NCI-H1105 treated with DMSO at 0.1 percent for 48 hours (cell line): ENCODE results near the gene ZFPM1.
"Not testable (repeated sequence)": the region's sequence is repeated elsewhere in the genome, so short reads cannot be mapped to it uniquely, and the experiment has no call there.

Experiments used
- DNase-seq: peaks from one replicate; lab custom pipeline; 2025; lab: John Stamatoyannopoulos, UW

Gene ZFPM1

GRCh38 chr16:88453217-88453531 is at the start of gene ZFPM1:
TSS of gene ZFPM1 (plus strand) at chr16:88453280. CDS start at chr16:88453639, 359 bp downstream.
- DNase-seq = no peak

- no peak for DNase-seq
These were observed 49.1 kb upstream of the ZFPM1 start for GRCh38 chr16:88403794-88404581.

GRCh38 chr16:88404769-88405168 is 48.3 kb upstream of the ZFPM1 start:
- DNase-seq = no peak

- no peak for DNase-seq
These were observed 47.6 kb upstream of the ZFPM1 start for GRCh38 chr16:88405216-88406060.

GRCh38 chr16:88406096-88407041 is 46.7 kb upstream of the ZFPM1 start:
- DNase-seq = no peak

DNA sequence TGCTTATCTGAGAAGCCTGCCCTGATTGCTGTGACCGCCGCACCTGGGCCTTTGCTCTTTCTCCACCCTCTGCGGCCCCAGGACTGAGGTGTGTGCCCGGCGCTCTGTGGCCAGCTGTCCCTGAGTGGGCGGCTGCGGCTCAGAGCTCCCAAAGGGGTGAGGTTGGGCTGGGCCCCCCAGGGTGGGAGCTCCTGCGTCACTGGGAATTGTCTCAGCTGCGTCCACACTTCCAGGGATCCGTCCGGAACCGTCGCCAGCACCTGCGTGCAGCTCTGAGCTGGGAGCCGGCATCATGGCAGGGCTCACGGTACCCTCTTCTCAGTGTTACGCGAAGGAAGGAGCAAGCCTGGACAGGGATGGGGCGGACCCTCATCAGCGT is 46.0 kb upstream of the ZFPM1 start:
- DNase-seq = no peak

DNA sequence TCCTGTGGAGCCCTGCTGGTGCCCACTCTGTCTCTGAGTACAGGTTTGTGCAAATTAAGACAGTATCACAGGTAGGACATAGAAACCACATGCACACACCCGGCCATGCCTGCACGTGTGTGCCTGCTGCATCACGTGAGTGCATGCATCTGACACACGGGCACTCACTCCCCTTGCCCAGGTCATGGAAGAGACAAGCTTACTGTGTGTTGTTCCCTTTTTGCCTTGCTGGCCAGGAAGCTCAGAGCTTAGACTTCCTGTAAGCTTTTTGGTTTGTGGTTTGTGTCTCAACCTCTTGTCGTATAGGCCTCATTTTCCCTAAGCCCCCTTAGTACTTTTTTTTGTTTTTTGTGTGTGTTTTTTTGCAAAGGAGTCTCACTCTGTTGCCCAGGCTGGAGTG is 45.3 kb upstream of the ZFPM1 start:
- no peak for DNase-seq

GRCh38 chr16:88408561-88409142 is 44.4 kb upstream of the ZFPM1 start:
- no peak for DNase-seq

DNA sequence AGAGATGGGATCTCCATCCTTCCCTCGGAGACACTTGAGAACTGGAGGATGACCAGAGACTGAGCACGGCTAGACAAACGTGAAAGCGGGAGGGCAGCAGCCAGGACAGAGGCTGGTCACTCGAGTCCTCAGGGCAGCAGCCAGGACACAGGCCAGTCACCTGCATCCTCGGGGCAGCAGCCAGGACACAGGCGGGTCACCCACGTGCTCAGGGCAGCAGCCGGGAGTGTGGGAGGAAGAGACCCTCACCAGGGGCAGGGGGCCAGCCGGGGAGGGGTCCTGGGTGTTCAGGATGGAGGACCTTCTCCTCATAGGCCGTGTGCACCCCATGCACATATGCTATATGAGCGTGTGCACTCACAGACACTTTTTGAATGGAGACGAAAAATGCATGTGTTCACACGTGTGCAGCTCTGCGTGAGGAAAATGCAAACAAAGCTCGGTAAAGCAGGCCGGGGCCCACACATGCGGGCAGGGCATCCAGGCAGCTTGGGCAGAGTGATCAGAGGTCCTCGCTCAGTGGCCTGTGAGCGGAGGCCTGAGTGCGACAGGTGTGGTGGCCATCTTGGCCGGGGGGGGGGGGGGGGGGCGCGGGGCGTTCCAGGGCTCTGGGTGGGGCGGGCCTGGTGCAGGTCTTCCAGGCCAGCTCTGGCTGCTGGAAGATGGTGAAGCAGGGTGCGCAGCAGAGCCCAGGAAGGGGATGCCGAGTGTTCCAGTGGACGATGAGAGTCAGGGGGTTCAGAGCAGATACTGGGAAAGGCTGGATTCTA is 43.6 kb upstream of the ZFPM1 start:
- DNase-seq = no peak

DNA sequence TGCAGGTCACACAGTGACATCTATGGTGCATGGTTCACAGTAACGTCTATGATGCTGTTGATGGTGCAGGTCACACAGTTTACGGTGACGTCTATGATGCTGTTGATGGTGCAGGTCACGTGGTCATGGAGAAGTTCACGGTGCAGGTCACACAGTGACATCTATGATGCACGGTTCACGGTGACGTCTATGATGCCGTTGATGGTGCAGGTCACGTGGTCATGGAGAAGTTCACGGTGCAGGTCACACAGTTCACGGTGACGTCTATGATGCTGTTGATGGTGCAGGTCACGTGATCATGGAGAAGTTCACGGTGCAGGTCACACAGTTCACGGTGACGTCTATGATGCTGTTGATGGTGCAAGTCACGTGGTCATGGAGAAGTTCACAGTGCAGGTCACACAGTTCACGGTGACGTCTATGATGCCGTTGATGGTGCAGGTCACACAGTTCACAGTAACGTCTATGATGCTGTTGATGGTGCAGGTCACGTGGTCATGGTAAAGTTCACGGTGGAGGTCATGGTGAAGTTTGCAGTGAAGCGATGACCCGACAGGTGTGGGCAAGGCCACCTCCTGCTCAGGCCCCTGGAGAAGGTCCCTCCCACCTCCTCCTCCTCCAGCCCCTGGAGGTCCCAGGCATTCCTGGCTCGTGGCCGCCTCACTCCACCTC is 42.6 kb upstream of the ZFPM1 start:
- DNase-seq = not testable (repeated sequence)

GRCh38 chr16:88411951-88412576 is 41.0 kb upstream of the ZFPM1 start:
- DNase-seq = no peak

DNA sequence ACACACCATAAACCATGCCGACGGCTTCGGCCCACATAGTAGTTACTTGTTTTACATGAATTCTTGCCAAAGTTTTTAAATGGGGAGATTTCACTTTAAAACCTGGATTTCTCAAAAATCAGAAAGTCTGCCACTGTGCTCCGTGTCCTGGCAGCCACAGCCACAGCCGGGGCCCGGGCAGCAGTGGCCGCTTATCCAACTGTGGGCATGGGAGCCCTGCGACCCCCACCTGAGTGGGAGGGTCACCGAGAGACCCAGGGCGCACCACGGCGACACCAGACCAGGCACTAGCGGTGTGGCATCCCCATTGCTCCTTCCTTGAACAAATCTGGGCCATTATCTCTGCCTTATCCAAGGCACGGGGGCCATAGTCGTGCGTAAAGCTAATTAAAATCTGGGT is 40.3 kb upstream of the ZFPM1 start:
- no peak for DNase-seq

DNA sequence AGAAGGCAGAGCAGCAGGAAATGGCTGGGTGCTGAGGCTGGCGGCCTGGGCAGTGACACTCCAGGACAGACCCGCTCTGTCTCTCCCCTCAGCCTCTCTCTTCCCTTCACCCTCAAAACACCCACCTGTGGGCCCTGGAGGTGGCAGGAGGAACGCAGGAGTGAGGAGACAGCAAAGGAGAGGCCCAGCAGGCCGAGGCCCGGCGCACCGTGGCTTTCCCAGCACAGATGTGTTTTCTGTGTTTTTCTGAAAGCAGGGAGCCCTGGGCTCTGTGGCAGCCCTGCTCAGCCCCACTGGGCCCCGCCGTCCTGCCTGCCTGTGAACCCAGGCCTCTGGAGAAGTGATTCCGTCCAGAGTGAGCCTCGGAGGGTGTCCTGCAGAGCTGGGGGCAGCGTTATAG is 39.8 kb upstream of the ZFPM1 start:
- no peak for DNase-seq

DNA sequence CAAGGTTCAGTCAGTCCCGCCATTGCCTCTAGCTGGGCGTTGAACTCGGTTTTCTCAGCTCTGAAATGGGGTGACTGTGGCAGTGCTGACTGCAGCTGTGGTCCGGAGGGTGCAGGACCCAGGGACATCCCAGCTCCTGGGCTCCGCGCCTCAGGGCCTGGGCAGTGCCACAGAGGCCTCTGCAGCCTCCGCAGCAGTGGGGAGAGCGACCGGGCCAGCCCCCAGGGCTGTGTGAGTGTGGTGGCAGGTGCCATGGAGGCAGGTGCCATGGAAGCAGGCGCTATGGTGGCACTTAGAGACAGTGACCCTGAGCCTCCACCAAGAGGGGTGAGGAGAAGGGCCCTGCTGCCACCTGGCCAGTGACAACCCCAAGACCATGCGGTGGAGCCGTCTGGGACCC is 39.4 kb upstream of the ZFPM1 start:
- no peak for DNase-seq

DNA sequence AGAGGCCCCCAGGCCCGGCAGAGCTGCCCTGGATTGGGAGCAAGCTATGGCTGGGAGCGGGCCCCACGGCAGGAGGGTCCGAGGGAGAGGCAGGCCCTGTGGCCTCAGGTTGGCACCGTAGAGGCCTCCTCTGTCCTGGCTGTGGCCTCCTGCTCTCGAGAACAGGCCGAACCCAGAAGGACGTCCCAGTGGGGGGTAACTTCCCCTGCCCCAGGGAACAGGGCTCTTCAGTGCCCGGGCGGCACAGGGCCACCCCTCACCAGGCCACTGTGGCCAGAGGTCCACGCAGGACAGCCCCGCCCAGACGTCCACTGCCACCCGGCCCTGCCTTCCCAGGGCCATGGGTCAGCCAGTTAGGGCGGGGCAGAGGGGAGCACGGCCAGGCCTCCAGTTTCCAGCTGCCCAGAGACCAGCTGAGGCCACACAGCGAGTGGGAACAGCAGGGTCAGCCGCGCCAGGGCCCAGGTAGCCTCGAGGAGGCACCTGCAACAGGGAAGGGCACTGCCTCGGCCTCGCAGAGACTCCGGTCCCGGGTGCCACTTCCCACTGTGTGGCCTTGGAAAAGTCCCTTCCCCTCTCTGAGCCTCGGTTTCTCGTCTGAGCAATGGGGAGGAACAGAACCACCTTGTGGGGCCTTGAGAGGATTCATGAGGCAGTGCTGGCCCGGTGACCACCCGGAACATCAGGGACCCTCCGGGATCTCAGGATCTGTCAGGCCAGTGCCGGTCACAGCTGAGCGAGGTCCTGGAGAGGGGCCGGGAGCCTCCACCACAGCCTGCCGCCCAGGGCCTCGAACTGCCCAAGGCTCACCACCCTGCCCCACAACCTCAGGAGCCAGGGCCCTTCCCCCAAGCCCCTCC is 38.3 kb upstream of the ZFPM1 start:
- no peak for DNase-seq

DNA sequence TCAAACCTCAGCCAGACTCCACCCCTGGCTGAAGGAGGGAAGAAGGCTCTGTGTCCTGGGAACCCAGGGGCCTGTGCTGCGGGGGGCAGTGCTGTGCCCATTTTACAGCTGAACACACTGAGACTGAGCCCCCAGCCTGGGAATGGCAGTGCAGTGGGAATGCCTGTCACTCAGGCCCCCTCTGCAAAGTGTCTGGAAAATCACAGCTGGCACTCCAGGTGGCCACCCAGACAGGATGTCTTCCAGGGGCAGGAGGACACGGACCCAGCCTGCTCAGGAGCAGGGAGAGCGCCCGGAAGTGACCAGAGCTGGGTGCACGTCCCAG is 37.7 kb upstream of the ZFPM1 start:
- no peak for DNase-seq

DNA sequence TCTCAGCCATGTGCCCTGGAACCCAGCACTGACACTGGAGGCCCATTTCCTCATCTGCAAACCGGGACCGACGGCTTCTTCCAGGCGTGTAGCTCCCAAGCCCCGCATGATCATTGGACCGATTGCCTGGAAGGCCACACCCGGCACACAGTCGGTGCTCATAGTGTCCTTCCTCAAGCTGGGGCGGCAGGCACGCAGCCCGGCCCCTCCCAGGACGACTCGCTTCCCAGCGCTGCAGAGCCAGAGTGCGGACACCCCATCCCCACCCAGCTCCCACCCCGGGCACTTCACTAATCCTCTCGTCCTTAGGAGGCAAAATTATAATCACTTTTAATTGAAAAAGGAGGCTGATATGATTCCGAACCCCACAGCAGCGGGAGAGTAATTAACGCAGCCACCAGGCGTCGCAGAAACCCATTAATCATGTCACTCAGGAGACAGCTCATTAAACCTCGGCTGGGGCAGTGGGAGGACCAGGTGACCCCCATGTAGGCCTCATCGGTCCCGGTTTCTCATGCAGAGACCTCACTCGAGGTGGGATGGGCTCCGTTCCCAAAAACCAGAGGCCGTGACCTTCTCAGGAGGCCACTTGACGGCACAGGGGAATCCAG is 37.3 kb upstream of the ZFPM1 start:
- DNase-seq = no peak

- no peak for DNase-seq
These were observed 36.4 kb upstream of the ZFPM1 start for GRCh38 chr16:88416686-88417085.
